SK-N-SH (cell line): ENCODE results near the gene TMEM87B. TPM values are rescaled to one million over a fixed set of nuclear protein-coding genes. Genes with fewer than 3 reads are reported as not detected.

ENCODE experiments used
- CTCF ChIA-PET: fragments of 300-600, 350-600 bp; formaldehyde crosslinking; extraction: SDS; loops from one replicate; lab custom pipeline; 2021; lab: Yijun Ruan, JAX
- POLR2A ChIA-PET: fragments of 350-600 bp; sonication (Branson Sonifier 250); formaldehyde crosslinking; extraction: SDS; loops from one replicate; lab custom pipeline; 2020; ENCODE audit warnings: antibody characterized with exemption, inconsistent platforms; lab: Yijun Ruan, JAX
- DNase-seq: peaks from one replicate; pipeline ENCODE4 v3.0.0; 2012
- H2AFZ ChIP-seq: fragments of 200-600 bp; sonication (generic); 2 replicates; pipeline ENCODE4 v1.8.1; 2016; ENCODE audit warnings: antibody characterized with exemption, mild to moderate bottlenecking, low read depth
- H3F3A ChIP-seq: fragments of 200-600 bp; sonication (generic); replicated peaks from 2 replicates; pipeline ENCODE3; 2016; ENCODE audit warnings: antibody characterized with exemption, mild to moderate bottlenecking; ENCODE audit not compliant: insufficient read depth
- H3K27ac ChIP-seq, 2 experiments: fragments of 200-500 bp in 1 of 2; fragments of 200-600 bp in 1 of 2; sonication (Bioruptor generic) in 1 of 2; sonication (generic), shearing (Covaris generic) in 1 of 2; 2 replicates each; pipeline versions ENCODE4 v1.5.1 to v1.6.1; 2014 to 2016; ENCODE audit warnings: low read depth in 2 of 2, inconsistent platforms in 1 of 2, low read length in 1 of 2, mild to moderate bottlenecking in 1 of 2, mixed read lengths in 1 of 2
- H3K27me3 ChIP-seq: fragments of 200-600 bp; sonication (generic), shearing (Covaris generic); 2 replicates; pipeline ENCODE4 v1.6.1; 2016; ENCODE audit warnings: mixed run types; ENCODE audit not compliant: insufficient read depth
- H3K36me3 ChIP-seq, 2 experiments: fragments of 200-500 bp in 1 of 2; fragments of 200-600 bp in 1 of 2; sonication (Bioruptor generic) in 1 of 2; sonication (generic) in 1 of 2; replicated peaks in 1 of 2; 2 replicates each; pipeline versions ENCODE3 to v1.5.1; 2014 to 2016; ENCODE audit warnings: low read length in 1 of 2, mild to moderate bottlenecking in 1 of 2; ENCODE audit not compliant: insufficient read depth in 2 of 2, control insufficient read depth in 1 of 2
- H3K4me1 ChIP-seq, 2 experiments: fragments of 200-500 bp in 1 of 2; fragments of 200-600 bp in 1 of 2; sonication (Bioruptor generic) in 1 of 2; sonication (generic), shearing (Covaris generic) in 1 of 2; 2 replicates each; pipeline versions ENCODE4 v1.5.1 to v1.6.1; 2014 to 2016; ENCODE audit warnings: low read depth in 1 of 2, low read length in 1 of 2, mixed run types in 1 of 2; ENCODE audit not compliant: insufficient read depth in 2 of 2, control insufficient read depth in 1 of 2
- H3K4me2 ChIP-seq: fragments of 200-600 bp; sonication (generic), shearing (Covaris generic); 2 replicates; pipeline ENCODE4 v1.6.1; 2017; ENCODE audit warnings: mixed run types
- H3K4me3 ChIP-seq, 2 experiments: fragments of 200-500 bp in 1 of 2; fragments of 200-600 bp in 1 of 2; sonication (Bioruptor generic) in 1 of 2; sonication (generic), shearing (Covaris generic) in 1 of 2; 2 replicates each; pipeline versions ENCODE4 v1.5.1 to v1.8.1; 2014 to 2016; ENCODE audit warnings: low read depth in 2 of 2, inconsistent platforms in 1 of 2, low read length in 1 of 2, mild to moderate bottlenecking in 1 of 2, mixed read lengths in 1 of 2, moderate library complexity in 1 of 2
- H3K79me2 ChIP-seq: fragments of 200-600 bp; sonication (generic); 2 replicates; pipeline ENCODE4 v1.8.1; 2017; ENCODE audit warnings: mild to moderate bottlenecking; ENCODE audit not compliant: insufficient read depth
- H3K9ac ChIP-seq: fragments of 200-600 bp; sonication (generic); 2 replicates; pipeline ENCODE4 v1.6.1; 2017; ENCODE audit warnings: mixed run types
- H3K9me2 ChIP-seq: fragments of 200-600 bp; sonication (generic); 2 replicates; pipeline ENCODE4 v1.6.1; 2017; ENCODE audit warnings: mixed run types
- H3K9me3 ChIP-seq: fragments of 200-600 bp; sonication (generic); 2 replicates; pipeline ENCODE4 v1.6.1; 2017; ENCODE audit warnings: mixed run types, mild to moderate bottlenecking, moderate library complexity
- H4K20me1 ChIP-seq: fragments of 200-600 bp; sonication (generic); 2 replicates; pipeline ENCODE4 v1.6.1; 2017; ENCODE audit warnings: mild to moderate bottlenecking, mixed run types; ENCODE audit not compliant: insufficient read depth
- CHD2 ChIP-seq: fragments of 150-350 bp; IDR thresholded peaks from 2 replicates; pipeline ENCODE4 v1.6.1; 2018; ENCODE audit warnings: low read length; ENCODE audit not compliant: partially characterized antibody
- EP300 ChIP-seq, 2 experiments: IDR thresholded peaks; 2 replicates each; pipeline versions ENCODE4 v1.4.0 to v1.6.1; 2012; ENCODE audit warnings: borderline replicate concordance in 1 of 2, low read depth in 1 of 2, low read length in 1 of 2
- EZH2phosphoT487 ChIP-seq: fragments of 200-600 bp; sonication (generic); IDR thresholded peaks from 2 replicates; pipeline ENCODE4 v1.6.1; 2017; ENCODE audit warnings: low read depth, mixed run types, mild to moderate bottlenecking, antibody characterized with exemption, moderate library complexity, borderline replicate concordance
- FOSL2 ChIP-seq: IDR thresholded peaks from 2 replicates; pipeline ENCODE4 v1.4.0; 2012; ENCODE audit warnings: low read depth, mild to moderate bottlenecking, moderate library complexity, borderline replicate concordance
- GABPA ChIP-seq: IDR thresholded peaks from 2 replicates; pipeline ENCODE4 v1.4.0; 2012; ENCODE audit warnings: low read depth, mild to moderate bottlenecking
- JUND ChIP-seq: IDR thresholded peaks from 2 replicates; pipeline ENCODE4 v1.4.0; 2012
- MEF2A ChIP-seq: IDR thresholded peaks from 2 replicates; pipeline ENCODE4 v1.4.0; 2012; ENCODE audit warnings: low read depth, borderline replicate concordance
- MXI1 ChIP-seq: IDR thresholded peaks from 2 replicates; pipeline ENCODE4 v1.6.1; 2012; ENCODE audit warnings: mild to moderate bottlenecking, low read depth, low read length, improper control_type of control experiment
- NFIC ChIP-seq: IDR thresholded peaks from 2 replicates; pipeline ENCODE4 v1.4.0; 2012; ENCODE audit warnings: borderline replicate concordance
- NRF1 ChIP-seq: IDR thresholded peaks from 2 replicates; pipeline ENCODE4 v1.6.1; 2012; ENCODE audit warnings: low read depth, mild to moderate bottlenecking, low read length
- POLR2AphosphoS5 ChIP-seq: IDR thresholded peaks from 2 replicates; pipeline ENCODE4 v1.6.1; 2012; ENCODE audit warnings: low read depth, low read length
- RAD21 ChIP-seq: IDR thresholded peaks from 2 replicates; pipeline ENCODE4 v1.6.1; 2012; ENCODE audit warnings: mild to moderate bottlenecking, low read length
- RCOR1 ChIP-seq: fragments of 150-350 bp; IDR thresholded peaks from 2 replicates; pipeline ENCODE4 v1.6.1; 2017; ENCODE audit warnings: antibody characterized with exemption, low read length
- TAF1 ChIP-seq: IDR thresholded peaks from 2 replicates; pipeline ENCODE4 v1.6.1; 2012; ENCODE audit warnings: low read depth, mild to moderate bottlenecking, low read length, moderate library complexity, borderline replicate concordance
- TCF12 ChIP-seq: IDR thresholded peaks from 2 replicates; pipeline ENCODE4 v1.4.0; 2012
- TEAD4 ChIP-seq: IDR thresholded peaks from 2 replicates; pipeline ENCODE4 v1.4.0; 2012; ENCODE audit warnings: mild to moderate bottlenecking, borderline replicate concordance; ENCODE audit not compliant: insufficient read depth
- ZBTB33 ChIP-seq: IDR thresholded peaks from 2 replicates; pipeline ENCODE4 v1.4.0; 2012; ENCODE audit warnings: low read depth, borderline replicate concordance
- WGBS: methylation state at CpG from one replicate; pipeline ENCODE4 v1.1.6; 2017; ENCODE audit warnings: low lambda C conversion rate; 5-methylcytosine and 5-hydroxymethylcytosine counted together
- polyA plus RNA-seq, 3 experiments: library from polyadenylated mRNA; depleted of rRNA; stranded (reverse); fragments of >200 nt; gene quantifications; 2 replicates each; pipeline ENCODE4 v1.2.3, GENCODE V29; 2012
- TF ChIP-seq, protein P1 (sequence below): IDR thresholded peaks from 2 replicates; pipeline ENCODE4 v1.4.0; 2012; ENCODE audit warnings: low read depth
- TF ChIP-seq, protein P2 (sequence below): fragments of 200-600 bp; sonication (generic); IDR thresholded peaks from 2 replicates; pipeline ENCODE4 v1.6.1; 2017; ENCODE audit warnings: antibody characterized with exemption, mild to moderate bottlenecking, moderate library complexity
- TF ChIP-seq, protein P3 (sequence below): fragments of 150-350 bp; IDR thresholded peaks from 2 replicates; pipeline ENCODE4 v1.6.1; 2016; ENCODE audit warnings: mild to moderate bottlenecking, low read depth, low read length

The TMEM87B gene
- polyA plus RNA-seq, 1 of the 3 experiments (the other 2 are of a cell fraction) = 7.9 TPM

DNA sequence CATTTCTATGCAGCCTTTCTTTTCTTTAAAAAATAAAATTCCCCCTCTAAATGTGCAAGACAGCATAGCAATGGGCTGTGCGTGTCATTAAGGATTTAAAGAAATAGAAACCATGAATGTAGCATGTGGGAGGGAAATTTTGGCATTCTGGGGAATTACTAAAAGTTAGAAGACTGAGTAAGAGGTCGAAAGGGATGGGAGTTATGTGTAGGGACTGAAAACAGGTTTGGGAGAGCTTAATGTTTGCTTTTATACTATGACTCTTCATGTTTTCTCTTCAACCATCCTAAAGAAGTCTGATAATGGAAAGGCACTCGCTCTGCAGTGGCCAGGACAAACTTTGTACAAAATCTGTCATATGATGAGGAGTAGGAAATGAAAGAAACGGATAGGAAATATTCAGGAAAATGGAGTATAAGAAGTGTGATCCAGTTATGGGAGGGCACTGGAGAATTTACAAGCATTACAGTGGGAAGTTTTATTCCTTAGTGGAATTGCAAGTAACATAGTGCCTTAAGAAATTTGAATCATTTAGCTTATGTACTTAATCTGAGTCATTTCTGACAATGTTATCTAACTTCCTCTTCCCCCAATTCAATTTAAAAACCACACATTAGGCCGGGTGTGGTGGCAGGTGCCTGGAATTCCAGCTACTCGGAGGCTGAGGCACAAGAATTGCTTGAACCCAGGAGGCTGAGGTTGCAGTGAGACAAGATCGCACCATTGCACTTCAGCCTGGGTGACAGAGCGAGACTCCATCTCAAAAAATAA, 20.6 kb downstream of the TMEM87B start:
- Histone ChIP-seq H3K4me3 (no peak overlapping the region), H3K27me3 (no peaks in the 10 kb centered on the region), H3K36me3 (peaks cover 3 to 69% of the 10 kb centered on the region in 2 experiments), H3K4me1 (peaks cover 0 to 16% of the 10 kb centered on the region in 2 experiments; a peak in 1 of 4 replicates), H2AFZ (no peak overlapping the region), H3F3A (peaks cover 13% of the 10 kb centered on the region), H3K4me2 (peak overlapping the region; percentile 11; the same call in 1 of the 2 replicates), H3K9me3 (no peaks in the 10 kb centered on the region), H3K27ac (peak overlapping the region in 1 of 2 experiments; percentile 48; a peak in 2 of 4 replicates), H3K9ac (no peak overlapping the region), H3K9me2 (no peaks in the 10 kb centered on the region), H4K20me1 (no peaks in the 10 kb centered on the region; the same call in 1 of the 2 replicates), H3K79me2 (peaks cover 53% of the 10 kb centered on the region)
- ChIA-PET POLR2A (no interaction called here), CTCF (interaction anchor here (1.4 to 1.5 kb wide), 2 partner anchors 13 to 188 kb away, joined by 3 to 4 read pairs; no protein-coding TSS in a partner anchor)
- no peak for TF ChIP-seq TAF1
- 0 out of 2 replicates have a peak, but pooled peaks have one; percentile 16 for TF ChIP-seq JUND
- 0 out of 2 replicates have a peak, but pooled peaks have one; percentile 12 for TF ChIP-seq TCF12
- TF ChIP-seq, protein P1, sequence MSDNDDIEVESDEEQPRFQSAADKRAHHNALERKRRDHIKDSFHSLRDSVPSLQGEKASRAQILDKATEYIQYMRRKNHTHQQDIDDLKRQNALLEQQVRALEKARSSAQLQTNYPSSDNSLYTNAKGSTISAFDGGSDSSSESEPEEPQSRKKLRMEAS = no peak
- TF ChIP-seq NFIC = no peak
- no peak for TF ChIP-seq EZH2phosphoT487
- no peak for TF ChIP-seq RAD21
- TF ChIP-seq RCOR1 = no peak
- 0 out of 4 replicates have a peak, but pooled peaks of 1 of the 2 experiments have one; percentile 11 for TF ChIP-seq EP300 (IDR thresholded peaks at IDR 0.05; ENCODE audit: borderline replicate concordance in 1 of 2, low read depth in 1 of 2, low read length in 1 of 2)
- TF ChIP-seq, protein P2, sequence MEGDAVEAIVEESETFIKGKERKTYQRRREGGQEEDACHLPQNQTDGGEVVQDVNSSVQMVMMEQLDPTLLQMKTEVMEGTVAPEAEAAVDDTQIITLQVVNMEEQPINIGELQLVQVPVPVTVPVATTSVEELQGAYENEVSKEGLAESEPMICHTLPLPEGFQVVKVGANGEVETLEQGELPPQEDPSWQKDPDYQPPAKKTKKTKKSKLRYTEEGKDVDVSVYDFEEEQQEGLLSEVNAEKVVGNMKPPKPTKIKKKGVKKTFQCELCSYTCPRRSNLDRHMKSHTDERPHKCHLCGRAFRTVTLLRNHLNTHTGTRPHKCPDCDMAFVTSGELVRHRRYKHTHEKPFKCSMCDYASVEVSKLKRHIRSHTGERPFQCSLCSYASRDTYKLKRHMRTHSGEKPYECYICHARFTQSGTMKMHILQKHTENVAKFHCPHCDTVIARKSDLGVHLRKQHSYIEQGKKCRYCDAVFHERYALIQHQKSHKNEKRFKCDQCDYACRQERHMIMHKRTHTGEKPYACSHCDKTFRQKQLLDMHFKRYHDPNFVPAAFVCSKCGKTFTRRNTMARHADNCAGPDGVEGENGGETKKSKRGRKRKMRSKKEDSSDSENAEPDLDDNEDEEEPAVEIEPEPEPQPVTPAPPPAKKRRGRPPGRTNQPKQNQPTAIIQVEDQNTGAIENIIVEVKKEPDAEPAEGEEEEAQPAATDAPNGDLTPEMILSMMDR = no peak
- 0 out of 2 replicates have a peak, but pooled peaks have one; percentile 20 for TF ChIP-seq TEAD4
- WGBS = 67% methylated on average over 8 of the region's 8 CpGs
- no peak for DNase-seq

GRCh38 chr2:112077814-112078213, 22.7 kb downstream of the TMEM87B start:
- peaks cover 23 to 75% of the 10 kb centered on the region in 2 experiments for H3K36me3 ChIP-seq

More at GRCh38 chr2:112077814-112078213, 22.7 kb downstream of the TMEM87B start:
- Histone ChIP-seq H3K9ac (no peak overlapping the region), H3K9me2 (no peaks in the 10 kb centered on the region), H4K20me1 (peaks cover 2% of the 10 kb centered on the region; the same call in 1 of the 2 replicates), H3K27ac (no peak overlapping the region)
- 86% methylated on average over 1 of the region's 1 CpG for WGBS
- TF ChIP-seq EZH2phosphoT487 (no peak), TCF12 (no peak), POLR2AphosphoS5 (no peak), CHD2 (no peak), ZBTB33 (no peak), MEF2A (no peak), FOSL2 (no peak), NRF1 (no peak), GABPA (no peak), EP300 (IDR thresholded peaks at IDR 0.05; ENCODE audit: borderline replicate concordance in 1 of 2, low read depth in 1 of 2, low read length in 1 of 2) (no peak), JUND (no peak), MXI1 (no peak)
- TF ChIP-seq, protein P3, sequence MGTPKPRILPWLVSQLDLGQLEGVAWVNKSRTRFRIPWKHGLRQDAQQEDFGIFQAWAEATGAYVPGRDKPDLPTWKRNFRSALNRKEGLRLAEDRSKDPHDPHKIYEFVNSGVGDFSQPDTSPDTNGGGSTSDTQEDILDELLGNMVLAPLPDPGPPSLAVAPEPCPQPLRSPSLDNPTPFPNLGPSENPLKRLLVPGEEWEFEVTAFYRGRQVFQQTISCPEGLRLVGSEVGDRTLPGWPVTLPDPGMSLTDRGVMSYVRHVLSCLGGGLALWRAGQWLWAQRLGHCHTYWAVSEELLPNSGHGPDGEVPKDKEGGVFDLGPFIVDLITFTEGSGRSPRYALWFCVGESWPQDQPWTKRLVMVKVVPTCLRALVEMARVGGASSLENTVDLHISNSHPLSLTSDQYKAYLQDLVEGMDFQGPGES = no peak
- TF ChIP-seq, all 33 proteins: peak for 0
- H3K27me3 ChIP-seq = no peaks in the 10 kb centered on the region
- no peaks in the 10 kb centered on the region for H3K9me3 ChIP-seq
- no peak for DNase-seq
- H2AFZ ChIP-seq = no peak overlapping the region
- POLR2A ChIA-PET = no interaction called here
- no peak overlapping the region for H3K4me2 ChIP-seq
- CTCF ChIA-PET = no interaction called here
- peaks cover 13% of the 10 kb centered on the region for H3F3A ChIP-seq
- H3K4me3 ChIP-seq = no peak overlapping the region
- H3K79me2 ChIP-seq = peaks cover 35% of the 10 kb centered on the region
- H3K4me1 ChIP-seq = peaks cover 0 to 16% of the 10 kb centered on the region in 2 experiments; a peak in 1 of 4 replicates
